ENCODE measurements around the gene LGI1.

Gene LGI1

DNA sequence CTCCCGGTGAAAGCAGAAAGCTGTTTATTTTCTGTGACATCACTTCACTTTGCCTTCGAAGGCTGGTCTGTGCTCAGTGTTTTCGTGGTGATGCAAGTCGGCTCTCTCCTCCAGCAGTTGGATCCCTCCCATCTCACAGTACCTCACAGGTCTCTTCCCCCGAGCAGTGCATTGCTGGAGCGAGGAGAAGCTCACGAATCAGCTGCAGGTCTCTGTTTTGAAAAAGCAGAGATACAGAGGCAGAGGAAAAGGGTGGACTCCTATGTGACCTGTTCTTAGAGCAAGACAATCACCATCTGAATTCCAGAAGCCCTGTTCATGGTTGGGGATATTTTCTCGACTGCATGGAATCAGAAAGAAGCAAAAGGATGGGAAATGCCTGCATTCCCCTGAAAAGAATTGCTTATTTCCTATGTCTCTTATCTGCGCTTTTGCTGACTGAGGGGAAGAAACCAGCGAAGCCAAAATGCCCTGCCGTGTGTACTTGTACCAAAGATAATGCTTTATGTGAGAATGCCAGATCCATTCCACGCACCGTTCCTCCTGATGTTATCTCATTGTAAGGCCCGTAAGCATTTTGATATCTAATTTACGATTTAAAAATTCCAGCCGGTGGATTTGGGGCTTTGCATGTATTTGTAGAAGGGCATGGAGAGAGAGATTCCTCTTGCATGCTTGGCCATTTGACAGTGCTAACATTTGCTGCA is at the start of gene LGI1:
Gene LGI1 (plus strand): TSS at position 136 of the 707 bp plus-strand sequence. CDS start 209 bp downstream, at position 345.
- DNase-seq (ENCODE audit: low read depth in 4 of 4, low spot score in 1 of 4), result no peak

DNA sequence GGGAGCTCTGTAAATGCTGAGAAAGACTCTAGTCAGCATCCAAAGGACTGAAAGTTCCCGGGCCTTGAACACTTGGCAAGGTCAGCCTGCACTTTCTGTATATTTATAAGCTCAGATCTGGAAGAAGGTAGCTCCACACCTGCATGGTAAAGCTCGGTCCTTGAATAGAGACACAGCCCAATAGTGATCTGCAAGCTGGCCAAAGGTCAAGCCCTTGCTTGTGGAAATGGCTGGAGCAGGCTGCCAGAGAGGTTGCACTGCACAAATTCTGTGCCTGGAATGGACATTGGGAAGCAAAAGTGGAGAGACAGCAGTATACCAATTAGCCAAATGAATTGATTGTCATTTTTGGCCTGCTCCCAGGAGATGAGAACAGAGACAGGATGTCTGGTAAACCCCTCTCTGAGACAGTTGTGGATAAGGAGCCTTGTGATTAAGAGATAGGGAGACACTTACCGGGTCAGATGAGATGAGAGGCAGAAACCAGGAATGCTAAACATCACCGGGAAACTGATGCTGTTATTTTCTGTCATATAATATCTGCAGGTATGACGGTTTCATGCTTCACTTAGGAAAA is 47.3 kb upstream of the LGI1 start:
- no peak for DNase-seq (ENCODE audit: low read depth in 4 of 4, low spot score in 1 of 4)

DNA sequence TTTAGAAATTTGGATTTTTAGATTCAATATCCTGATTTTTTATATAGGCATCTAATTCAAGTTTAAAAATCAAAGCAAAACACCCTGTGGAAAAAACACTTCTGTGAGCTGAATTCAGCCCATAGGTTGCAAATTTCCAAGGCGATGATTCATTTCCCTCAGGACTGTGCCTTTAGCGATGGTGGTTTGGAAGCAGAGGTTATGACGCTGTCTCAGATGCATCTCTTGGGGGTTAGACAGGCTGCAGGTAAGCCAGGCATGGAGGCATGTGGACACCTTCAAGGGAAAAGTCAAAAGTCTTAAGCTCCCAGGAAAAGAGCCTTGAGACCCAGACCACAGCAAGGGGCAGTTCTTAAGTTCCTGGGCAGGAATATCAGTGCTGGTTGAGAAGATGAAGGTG is 45.8 kb upstream of the LGI1 start:
- no peak for DNase-seq (ENCODE audit: low read depth in 4 of 4, low spot score in 1 of 4)

DNA sequence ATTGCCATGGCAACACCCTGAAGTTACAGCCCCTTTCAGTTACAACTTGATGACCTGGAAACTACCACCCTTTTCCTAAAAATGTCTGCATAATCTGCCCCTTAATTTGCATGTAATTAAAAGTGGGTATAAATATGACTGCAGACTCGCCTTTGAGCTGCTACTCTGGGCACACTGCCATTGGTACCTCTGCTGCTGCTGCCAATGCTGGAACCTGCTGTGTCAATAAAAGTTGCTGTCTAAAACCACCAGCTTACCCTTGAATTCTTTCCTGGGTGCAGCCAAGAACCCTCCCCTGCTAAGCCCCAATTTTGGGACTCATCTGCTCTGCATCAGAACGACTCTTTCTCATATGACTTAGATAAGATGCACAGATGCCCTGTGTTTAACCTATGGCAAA is 45.1 kb upstream of the LGI1 start:
- no peak for DNase-seq (ENCODE audit: low read depth in 4 of 4, low spot score in 1 of 4)

DNA sequence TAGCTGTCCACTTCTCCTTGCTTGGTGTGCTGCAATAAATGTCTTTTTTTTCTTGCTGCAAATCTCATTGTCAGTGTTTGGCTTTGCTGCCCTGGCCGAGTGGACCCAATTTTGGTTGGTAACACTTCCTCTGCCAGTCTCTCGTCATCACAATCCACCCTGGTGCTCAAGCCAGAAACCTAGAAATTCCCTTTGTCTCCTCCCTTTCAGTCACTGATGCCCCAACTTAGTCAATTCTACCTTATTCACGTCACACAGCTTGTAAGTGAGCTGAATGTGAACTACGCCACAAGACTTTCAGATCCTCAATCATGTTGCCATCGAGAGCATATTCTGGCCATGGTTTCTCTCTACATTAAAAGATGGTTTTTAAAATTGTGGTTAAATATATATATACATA is 42.4 kb upstream of the LGI1 start:
- no peak for DNase-seq (ENCODE audit: low read depth in 4 of 4, low spot score in 1 of 4)

DNA sequence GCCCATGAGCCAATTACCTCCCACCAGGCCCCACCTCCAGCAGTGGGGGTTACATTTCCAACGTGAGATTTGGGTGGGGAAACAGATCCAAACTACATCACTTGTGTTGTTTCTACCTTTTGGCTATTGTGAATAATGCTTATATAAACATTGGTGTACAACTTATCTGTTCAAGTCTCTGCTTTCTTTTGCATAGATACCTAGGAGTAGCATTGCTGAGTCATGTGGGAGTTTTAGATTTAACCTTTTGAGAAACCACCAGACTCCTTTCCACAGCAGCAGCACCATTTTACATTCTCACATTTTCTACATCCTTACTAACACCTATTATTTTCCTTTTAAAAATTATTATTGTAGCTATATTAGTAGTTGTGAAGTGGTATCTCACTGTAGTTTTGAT is 41.0 kb upstream of the LGI1 start:
- DNase-seq (ENCODE audit: low read depth in 4 of 4, low spot score in 1 of 4), result no peak

DNA sequence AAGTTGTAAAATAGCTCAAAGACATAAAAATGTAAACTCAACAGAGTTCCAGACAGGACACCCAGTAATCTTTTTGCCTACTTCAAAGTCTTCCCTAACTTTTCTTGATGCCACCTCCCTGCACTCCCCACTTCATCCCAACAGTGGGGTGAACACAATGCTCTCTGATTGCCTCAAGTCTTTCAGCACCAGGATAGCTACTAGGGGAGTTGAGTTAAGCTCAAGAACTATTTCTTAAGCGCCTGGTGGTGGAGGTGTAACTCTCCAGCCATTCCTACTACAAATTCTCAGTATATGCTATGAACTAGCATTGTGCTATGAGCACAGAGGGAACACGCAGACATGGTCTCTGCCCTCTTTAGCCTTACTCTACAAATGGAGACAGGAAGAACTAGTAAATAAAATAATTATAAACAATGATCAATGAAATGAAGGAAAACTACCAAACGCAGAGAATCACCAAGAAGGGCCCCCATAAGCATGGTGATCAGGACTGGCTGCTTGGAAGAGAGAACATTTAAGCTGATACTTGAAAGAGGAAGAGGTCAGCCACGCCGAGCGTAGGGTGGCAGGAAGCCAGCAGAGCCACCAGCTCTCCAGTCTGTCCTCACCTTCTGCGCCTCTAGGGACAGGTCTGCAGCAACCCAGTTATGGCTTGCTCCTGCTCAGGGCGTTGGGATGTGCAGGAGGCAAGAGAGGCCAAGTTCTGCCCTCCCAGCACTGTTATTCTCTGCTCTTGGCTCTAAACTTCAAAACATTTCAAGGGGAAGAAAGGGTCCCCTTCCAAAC is 38.6 kb upstream of the LGI1 start:
- DNase-seq (ENCODE audit: low read depth in 4 of 4, low spot score in 1 of 4), result no peak

DNA sequence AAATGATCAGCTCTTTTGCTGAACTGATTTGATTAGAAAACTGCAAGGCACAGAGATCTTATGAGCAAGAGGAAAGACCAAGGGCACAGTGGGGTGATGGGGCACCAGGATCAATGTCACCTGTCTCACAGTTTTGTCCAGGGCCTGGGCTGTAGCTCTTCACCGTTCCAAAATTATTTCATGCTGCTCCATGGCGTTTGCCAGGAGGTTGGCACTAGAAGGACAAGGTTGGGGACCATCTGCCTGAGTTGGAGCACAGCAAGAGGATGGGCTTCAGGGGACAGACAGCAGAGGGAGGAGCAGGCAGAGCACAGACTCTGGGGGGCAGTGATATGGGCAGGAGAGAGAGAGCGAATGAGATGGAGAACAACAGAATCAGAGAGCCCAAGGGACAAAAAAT is 37.8 kb upstream of the LGI1 start:
- no peak for DNase-seq (ENCODE audit: low read depth in 4 of 4, low spot score in 1 of 4)

DNA sequence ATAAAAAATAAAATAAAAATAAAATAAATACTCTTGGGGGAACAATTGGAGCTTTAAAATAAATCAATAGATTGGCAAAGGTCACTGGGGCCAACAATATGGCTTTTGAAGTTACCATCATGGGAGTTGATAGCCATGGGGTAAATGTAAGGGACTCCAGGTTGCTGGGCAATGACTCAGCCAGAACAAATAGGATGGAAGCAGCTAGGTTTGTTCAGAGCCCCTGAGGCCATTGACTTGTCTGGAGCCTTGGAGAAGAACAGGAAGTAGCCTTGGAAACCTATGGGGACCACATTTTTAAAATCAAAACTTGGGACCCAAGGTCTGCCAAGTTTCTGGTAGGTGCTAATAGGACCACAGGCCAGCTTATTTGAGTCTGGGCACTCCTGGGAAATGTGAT is 35.2 kb upstream of the LGI1 start:
- no peak for DNase-seq (ENCODE audit: low read depth in 4 of 4, low spot score in 1 of 4)

DNA sequence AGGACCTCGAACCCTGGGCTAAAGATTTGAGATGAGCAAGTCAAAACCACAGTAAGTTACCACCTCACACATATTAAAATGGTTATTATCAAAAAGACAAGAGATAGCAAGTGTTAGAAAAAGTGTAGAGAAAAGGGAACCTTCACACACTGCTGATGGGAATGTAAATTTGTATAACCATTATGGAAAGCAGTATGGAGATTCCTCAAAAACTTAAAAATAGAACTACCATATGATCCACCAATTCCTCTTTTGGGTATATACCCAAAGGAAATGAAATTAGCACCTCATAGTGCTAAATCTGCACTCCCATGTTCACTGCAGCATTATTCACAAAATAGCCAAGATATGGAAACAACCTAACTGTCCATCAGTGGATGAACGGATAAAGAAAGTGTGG is 34.6 kb upstream of the LGI1 start:
- no peak for DNase-seq (ENCODE audit: low read depth in 4 of 4, low spot score in 1 of 4)

DNA sequence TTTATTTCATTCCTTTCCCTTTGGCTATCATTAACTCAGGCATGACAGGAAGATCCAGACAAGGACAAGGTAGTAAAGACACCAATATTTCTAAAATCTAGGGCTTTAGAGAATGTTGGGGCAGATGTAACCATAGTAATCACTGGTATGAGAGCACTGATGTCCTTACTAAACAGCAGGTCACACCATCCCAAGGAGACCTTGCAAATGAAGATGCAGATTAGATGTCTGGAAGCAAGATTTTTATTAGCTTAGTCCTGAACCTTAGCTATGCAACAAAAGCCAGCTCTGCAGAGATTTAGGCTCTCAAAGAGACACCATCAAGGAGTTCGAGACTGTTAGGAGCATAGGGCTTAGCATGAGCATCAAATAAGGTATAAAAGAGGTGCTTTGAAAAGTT is 31.7 kb upstream of the LGI1 start:
- DNase-seq (ENCODE audit: low read depth in 4 of 4, low spot score in 1 of 4), result no peak

DNA sequence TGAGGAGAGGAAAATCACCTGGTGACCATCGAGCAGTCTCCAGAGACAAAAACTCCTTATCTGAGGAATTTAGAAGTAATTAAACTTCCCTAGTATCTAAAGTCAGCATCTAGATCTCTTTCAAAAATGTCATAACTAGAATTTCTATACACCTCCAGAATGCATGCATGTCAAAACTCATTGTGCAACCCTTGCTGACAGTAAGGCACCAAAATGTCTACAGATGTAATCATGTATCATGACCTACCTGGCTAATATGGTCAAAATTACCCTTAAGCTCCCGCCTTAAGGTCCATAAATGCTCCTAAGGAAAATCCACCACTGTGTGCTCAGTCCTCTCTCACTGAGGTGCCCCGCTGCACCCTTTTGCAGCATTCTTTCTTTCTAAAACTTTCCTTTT is 16.4 kb upstream of the LGI1 start:
- DNase-seq (ENCODE audit: low read depth in 4 of 4, low spot score in 1 of 4), result no peak

DNA sequence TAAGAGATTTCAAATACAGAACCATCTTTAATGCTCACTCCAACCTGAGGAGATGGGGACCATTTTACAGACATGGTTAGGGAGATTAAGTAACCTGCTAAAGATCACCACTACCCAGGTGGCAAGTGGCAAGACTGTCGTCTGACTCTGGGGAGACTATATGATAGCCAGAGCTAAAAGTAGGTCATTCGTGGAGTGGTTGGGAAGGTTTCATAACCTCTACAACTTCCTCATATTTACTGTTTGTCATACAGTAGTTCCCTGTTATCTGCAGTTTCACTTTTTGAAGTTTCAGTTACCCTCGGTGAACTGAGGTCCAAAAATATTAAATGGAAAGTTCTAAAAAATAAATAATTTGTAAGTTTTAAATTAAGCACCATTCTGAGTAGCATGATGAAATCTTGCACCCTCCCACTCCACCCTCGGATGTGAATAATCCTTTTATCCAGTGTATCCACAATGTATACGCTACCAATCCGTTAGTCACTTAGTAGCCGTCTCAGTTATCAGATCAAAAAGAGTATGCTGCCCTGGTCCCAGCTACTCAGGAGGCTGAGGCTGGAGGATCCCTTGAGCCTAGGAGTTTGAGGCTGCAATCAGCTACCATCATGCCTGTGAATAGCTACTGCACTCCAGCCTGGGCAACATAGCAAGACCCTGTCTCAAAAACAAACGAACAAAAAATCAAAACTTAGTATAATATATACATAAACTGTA is 14.9 kb upstream of the LGI1 start:
- no peak for DNase-seq (ENCODE audit: low read depth in 4 of 4, low spot score in 1 of 4)

DNA sequence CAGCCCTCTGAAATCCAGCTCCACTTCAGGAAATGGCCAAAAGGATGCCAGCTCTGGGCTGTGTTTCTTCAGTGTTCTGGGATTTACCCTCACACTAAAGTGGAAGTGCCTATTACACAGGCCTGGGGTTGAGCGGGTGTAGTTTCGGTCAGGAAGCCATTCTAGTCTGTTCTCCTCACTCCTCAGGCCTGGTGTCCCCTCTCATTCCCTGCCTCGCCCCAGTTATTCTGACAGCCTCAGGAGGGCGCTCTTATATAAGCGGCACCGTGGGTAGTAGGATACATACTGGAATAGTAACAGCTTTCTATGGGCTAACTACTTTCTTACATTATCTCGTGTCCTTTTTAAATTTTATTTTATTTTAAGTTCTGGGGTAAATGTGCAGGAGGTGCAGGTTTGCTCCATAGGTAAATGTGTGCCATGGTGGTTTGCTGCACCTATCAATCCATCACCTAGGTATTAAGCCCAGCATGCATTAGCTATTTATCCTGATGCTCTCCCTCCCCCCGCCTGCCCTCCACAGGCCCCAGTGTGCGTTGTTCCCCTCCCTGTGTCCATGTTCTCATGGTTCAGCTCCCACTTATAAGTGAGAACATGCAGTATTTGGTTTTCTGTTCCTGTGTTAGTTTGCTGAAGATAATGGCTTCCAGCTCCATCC is 12.2 kb upstream of the LGI1 start:
- no peak for DNase-seq (ENCODE audit: low read depth in 4 of 4, low spot score in 1 of 4)

DNA sequence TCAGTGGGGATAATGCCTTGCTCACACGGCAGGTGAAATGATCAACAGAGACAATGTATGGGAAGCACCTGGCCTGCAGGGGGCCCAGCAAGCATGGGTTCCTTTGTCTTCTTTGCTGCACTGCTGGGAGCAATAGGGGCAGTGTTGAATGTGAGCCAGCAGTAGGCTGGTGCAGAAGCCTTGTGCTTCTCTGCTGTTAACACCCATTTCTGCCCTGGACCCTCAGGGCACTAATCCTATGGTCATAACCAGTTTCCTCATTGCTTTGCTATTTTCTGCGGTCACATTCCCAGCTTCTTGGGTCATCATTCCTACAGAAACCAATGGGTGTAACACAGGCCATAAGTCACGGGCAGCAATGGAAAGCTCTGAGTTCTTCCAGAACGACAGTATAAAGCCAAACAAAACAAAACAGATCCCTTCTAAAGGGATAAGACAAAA is 10.9 kb upstream of the LGI1 start:
- DNase-seq (ENCODE audit: low read depth in 4 of 4, low spot score in 1 of 4), result no peak

DNA sequence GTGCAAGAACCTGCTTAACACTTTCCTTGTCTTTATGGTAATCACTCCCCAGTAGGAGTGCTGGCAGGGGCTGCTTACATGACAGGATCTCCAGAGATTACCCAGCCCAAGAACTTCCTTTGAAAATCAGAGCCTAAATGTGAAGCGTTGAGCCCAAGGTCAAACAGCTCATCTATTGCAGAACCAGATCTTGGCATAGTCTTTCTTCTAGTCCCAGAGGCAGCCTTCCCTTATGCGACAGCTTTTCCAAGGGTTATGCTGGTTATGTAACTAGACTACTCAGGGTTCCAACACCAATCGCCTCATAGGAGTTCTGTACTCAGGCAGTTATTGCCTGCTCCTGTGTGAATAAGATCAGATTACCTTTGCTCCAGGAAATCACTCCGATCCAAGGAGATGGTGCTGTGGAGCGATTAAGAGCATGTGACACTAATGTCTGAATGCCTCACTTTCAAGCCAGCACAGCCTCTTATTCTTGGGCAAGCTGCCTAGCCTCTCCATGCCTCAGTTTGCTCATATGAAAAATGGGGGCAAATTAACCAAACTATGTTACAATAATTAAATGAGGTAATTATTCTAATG is 8.4 kb upstream of the LGI1 start:
- no peak for DNase-seq (ENCODE audit: low read depth in 4 of 4, low spot score in 1 of 4)

DNA sequence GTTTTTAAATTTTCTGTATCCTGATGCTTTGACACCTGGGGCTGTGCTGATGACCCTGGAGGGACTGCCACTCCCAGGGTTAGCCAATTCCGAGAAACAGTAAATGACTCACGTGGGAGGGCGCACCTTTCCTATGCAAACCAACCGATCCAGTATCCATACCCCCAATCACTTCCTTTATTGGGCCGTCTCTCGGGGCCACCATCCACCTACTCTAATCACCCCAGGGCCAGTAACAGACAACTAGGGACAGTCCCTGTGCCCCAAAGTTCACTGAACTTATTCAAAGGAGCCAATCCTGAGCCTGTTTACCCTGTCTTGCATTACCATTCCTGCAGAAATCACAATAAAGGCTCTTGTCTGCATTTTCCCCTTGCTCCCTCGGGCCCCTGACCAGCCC is 6.6 kb upstream of the LGI1 start:
- DNase-seq (ENCODE audit: low read depth in 4 of 4, low spot score in 1 of 4), result no peak

DNA sequence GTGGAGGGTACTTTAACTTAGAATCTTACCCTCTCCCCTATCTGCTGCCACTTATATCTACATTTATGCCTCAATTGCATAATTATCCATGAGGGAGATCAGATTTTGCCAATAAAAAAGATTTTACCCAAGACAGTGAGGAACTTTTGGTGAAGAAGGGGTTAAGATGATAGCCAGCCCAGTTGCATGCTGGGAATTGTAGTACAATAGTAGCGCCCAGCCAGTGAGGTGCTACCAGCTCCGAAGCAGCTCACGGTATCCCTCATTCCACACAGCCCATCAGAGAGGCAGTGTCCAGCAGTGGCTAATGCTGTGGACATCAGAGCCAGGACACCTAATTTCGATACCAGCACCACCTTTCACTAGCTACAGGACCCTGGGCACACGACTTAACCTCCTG is 5.9 kb upstream of the LGI1 start:
- no peak for DNase-seq (ENCODE audit: low read depth in 4 of 4, low spot score in 1 of 4)

DNA sequence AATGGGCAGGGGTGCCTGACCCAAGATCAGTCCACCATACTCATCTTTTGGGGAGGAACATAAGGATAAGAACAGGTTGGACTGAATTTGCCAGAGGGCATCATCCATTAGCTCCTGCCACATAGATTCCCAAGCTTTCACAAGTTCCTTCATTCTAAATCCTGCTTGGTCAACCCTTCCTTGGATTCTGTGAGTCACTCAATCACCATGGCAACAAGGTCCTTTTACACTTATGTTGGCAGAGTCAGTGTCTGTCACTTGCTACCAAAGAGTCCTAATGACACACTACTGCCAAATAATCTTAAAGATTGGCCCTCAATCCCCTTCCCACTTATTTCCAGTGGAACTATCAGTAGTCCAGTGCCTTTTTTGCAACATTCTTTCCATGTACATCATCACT is 5.0 kb upstream of the LGI1 start:
- DNase-seq (ENCODE audit: low read depth in 4 of 4, low spot score in 1 of 4), result no peak

DNA sequence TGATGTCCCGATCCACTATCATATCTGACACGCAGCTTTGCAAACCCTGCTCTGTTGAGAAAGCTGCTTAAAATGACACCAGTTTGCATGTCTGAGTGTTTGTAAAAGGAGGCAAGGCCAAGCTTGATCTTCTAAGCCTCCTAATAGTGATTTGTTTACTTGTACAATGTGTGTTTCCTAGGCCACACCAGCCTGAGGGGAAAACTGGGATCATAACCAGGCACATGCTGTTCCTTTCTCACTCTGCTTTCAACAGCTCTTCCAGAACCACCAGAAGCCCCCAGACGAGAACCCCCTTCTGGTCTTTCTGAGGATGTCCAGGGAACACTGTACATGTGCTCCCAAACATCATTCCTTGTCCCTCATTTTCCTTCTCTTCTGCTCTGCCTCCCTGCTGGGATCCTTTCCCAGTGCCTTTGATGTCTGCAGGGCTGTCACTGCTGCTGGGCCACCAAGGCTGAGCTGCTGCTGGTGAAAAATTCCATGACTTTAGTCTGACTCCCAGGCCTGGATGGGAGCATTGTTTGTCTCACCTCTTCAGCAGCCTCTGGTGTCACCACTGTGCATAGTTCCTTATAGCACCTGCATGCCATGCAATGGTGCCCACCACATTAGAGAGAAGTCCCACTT is 4.0 kb upstream of the LGI1 start:
- DNase-seq (ENCODE audit: low read depth in 4 of 4, low spot score in 1 of 4), result no peak

Data from stimulated activated CD4-positive, alpha-beta T cell treated with anti-CD3 and anti-CD28 coated beads, Interleukin-1b, Interleukin-23, amount 100 ng/mL, for 24 hours (primary cell).